ENCODE measurements around the gene HIC1.
A peak's percentile ranks its signal among the peaks of the same experiment; 100 is the strongest.
"Not testable (repeated sequence)": the region's sequence is repeated elsewhere in the genome, so short reads cannot be mapped to it uniquely, and the experiment has no call there.

Gene HIC1

DNA sequence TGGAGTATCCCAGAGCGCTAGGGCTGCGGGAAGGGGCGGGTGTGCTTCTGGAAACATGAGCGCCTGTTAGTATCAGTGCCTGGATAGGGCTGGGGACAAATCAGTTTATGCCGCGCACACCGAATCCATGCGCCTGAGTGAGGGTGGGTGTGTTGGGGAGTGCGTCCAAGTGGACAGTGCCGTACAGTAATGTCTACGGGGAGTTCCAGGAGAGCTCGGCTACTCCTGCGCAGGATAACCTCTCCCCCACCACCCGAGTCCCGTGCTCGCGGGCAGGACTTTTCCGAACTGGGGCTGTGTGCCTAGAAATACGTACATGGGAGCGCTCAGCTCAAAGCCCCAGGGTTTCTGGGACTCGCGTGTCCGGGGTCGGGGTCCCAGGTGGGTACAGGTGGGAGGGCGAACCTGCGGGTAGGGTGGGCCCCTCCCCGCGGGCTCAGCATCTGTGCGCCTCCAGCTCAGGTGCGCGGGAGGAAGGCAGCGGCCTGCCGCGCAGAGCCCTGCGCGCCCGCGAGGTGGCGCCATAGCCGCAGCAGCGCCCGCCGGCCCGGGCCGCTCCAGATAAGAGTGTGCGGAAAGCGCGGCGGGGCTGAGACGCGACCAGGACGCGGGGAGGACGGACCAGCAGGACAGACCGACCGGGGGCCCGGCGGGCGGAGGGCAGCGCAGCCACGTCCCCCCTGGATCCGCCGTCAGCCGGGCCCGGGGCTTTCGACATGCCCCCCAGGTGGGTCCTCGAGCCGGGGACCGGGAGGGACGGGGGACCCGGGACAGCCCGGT is at the start of gene HIC1:
HIC1 (plus strand) TSS at position 592 of the 780 bp plus-strand sequence. CDS start 1,588 bp downstream, outside the sequence.
- DNase-seq (ENCODE audit: low spot score), result peak; percentile 79

DNA sequence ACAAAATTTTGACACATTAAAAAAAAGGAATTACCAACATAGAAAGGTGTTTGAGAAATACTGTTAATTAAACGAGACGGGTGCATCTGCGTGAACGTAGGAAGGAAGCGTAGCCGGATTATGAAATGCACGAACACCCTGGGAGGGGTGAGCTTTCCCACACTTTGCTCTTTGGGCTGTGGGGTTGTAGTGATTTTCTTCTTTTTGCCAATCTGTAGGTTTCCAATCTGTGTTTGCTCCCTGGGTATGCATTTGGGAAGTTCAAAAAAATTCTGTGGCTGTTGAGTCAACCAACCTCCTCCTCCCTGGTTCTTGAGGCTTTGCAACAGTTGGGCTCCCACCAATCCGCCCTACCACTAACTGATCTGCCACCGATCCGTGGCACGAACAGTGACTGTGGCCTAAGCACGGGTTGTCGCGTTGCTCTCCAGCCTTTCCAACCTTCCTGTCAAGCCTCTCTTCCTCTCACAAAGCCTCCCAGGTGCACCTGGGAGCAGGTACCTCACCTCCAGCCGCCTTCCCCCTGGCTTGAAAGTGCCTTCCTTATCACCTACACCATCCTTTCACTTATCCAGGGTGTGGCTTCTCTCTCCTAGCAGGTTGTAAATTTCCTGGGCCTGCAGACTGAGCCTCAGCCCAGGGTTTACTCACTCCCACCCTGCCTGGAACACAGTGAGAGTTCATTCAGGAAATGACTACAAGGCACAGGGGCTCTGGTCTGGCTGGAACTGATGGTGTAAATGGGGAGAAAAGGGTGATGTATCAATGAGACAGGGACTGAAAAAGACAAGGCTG is 46.4 kb upstream of the HIC1 start:
- DNase-seq (ENCODE audit: low spot score), result no peak

DNA sequence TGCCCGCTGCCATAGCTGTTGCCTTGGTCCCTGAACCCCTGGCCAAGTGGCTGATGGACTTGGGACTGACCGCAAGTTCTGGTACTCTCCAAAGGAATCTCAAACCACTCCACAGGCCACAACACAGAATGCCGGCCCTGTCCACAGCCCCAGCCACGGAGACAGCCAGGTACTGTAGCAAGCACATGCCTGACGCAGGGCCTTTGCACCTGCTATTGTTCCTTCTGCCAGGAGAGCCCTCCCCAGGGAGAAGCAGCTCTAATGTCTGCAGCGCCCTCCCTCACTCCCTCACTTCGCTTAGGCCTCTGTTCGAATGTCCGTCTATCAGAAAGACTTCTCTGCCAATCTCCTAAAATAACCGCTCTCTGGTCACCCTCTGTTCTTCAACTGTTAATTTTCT is 45.2 kb upstream of the HIC1 start:
- no peak for DNase-seq (ENCODE audit: low spot score)

DNA sequence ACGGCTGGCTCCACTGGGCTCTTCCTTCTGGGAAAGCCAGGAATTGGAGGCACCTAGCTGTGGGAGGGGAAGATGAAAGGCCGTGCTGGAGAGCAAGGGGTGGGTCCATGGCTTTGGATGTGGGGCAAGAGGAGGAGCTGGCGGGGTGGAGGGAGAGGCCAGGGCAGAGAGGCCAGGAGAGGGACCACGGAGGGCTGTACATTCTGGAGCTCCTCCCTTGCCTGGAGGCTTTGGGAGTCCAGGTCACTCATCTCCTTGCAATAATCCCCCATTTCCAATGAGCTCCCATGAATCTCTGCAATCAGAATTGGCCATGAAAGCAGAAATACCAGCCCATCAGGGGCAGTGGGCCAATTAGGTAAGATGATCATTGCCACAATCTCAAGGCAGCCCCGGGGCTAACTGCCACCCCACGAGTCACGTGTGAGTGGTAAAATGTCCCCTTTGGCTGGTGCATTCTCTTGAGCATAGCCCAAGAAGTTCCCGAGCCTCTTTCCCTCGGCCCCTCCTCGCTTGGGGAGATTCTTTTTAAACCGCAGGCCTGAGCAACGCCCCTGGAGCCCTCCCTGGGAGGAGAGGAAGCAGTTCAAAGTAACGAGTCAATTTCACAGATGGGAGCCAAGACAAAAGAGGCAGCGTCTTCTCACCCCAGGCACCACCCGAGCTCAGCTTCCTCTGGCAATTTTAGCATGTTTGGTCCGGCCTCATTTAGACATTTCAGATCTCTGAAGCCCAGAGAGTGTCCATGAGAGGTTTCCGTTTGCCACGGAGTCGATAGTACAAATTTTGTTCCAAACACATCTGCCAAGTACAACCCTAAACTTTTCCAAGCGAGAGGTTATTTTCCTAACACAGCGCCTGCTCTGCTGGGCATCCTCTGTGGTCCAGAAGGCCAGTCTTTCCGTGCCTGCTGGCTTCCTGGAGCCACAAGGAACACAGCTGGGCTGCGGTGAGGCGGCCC is 43.2 kb upstream of the HIC1 start:
- no peak for DNase-seq (ENCODE audit: low spot score)

DNA sequence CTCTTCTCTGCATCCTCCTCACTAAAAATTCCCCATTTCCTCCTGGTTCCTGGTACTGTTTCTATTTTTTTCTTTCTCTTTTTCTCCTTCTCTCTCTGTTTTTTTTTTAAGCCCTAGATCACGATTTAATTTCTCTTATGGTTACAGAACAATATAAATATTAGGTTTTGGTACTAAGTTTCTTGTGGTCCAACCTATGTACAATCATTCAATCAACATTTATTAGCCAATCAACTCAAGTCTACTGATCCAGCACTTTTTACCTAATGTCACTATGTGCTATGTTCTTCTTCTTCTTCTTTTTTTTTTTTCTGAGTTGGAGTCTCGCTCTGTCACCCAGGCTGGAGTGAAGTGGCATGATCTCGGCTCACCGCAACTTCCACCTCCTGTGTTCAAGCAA is 42.4 kb upstream of the HIC1 start:
- no peak for DNase-seq (ENCODE audit: low spot score)

DNA sequence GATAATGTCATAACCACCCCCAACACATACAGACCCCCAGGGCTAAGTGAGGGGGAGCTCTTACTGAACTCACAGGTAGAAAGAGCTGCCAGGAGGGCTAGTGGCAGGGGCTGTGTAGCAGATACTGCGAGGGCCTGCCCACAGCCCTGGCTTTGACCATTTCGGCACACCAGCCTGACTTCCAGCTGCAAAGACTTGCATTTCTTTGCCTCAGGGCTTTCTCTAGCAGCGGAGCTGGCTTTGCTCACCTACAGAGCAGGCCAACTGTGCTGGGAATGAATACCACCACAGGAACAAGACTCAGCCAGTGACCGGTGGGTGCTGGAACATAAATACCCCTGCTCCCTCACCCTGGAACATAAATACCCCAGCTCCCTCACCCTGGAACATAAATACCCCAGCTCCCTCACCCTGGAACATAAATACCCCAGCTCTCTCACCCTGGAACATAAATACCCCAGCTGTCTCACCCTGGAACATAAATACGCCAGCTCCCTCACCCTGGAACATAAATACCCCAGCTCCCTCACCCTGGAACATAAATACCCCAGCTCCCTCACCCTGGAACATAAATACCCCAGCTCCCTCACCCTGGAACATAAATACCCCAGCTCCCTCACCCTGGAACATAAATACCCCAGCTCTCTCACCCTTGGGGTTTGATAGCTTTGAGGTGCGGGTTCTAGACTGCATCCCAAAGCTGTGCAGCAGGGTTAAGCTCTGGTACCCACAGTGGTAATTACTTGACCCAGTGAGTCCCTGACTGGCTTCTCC is 41.5 kb upstream of the HIC1 start:
- DNase-seq (ENCODE audit: low spot score), result not testable (repeated sequence)

DNA sequence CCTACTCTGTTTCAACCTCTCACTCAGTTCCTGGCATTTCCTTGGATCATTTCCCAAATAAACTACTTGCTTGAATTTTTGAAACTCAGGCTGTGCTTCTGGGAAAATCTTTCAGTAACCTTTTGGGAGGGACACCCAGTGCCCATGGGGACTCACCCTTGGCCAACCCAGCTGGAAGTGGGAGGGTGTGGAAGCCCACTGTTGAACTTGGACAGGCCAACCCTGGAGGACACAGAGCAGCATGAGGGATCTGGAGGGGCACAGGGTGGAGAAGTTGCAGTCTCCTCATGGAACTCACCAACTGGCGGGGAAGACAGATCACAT is 40.9 kb upstream of the HIC1 start:
- DNase-seq (ENCODE audit: low spot score), result no peak

DNA sequence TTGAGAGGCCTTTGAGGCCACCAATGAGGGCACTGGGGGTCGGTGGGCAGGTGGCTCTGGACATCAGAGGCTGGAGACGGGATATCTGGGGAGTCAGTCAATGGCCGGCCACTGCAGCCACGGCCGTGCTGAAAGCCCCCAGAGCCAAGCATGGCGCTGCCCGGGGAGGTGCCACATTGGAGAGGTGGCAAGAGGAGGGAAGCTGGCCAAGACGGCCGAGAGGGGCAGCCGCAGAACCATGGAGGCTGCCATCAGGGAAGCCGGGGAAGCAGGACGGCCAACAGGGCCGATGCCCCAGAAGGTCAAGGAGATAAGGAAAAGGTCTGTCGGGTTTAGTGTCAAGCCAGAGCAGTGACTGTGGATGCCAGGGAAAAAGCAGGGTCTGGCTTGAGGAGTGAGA is 39.6 kb upstream of the HIC1 start:
- DNase-seq (ENCODE audit: low spot score), result no peak

DNA sequence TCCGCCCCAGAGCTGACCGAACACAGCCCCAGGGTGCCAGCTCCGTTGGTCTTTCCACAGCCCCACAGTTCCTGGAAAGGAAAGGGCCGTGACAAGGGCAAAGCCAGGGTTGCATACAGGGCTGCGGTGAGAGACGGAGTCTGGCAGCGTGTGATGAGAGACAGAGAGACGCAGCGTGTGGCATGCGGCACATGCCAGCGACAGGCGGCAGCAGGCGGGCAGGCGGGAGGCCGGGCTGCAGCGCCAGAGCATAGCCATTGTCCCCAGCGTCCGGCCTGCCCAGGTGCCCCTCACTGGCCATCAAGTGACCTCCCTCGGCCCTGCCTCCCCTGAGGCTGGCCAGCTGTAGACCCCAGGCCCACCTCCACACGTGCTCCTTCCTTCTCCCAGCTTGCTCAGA is 38.4 kb upstream of the HIC1 start:
- DNase-seq (ENCODE audit: low spot score), result no peak

GRCh38 chr17:2017274-2017941 is 37.5 kb upstream of the HIC1 start:
- no peak for DNase-seq (ENCODE audit: low spot score)

GRCh38 chr17:2018716-2019510 is 36.0 kb upstream of the HIC1 start:
- no peak for DNase-seq (ENCODE audit: low spot score)

DNA sequence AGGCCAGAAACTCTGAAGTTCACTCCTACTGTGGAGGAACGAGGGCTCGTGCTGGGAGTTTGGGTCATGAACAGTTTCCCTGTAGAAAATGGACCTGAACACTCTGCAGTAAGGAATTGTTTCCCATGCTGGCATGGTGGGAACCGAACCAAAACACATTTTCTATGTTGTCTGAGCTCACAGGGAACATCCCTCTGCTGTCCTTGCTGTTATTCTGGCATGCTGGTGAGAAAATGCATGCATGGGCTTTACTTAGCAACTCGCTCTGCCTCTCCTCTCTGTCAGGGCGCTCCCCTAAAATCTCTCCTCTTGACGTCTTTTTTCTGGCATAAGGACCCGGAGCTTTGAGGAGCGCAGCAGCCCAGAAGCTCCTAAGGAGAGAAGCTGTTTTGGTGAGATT is 35.2 kb upstream of the HIC1 start:
- DNase-seq (ENCODE audit: low spot score), result no peak

DNA sequence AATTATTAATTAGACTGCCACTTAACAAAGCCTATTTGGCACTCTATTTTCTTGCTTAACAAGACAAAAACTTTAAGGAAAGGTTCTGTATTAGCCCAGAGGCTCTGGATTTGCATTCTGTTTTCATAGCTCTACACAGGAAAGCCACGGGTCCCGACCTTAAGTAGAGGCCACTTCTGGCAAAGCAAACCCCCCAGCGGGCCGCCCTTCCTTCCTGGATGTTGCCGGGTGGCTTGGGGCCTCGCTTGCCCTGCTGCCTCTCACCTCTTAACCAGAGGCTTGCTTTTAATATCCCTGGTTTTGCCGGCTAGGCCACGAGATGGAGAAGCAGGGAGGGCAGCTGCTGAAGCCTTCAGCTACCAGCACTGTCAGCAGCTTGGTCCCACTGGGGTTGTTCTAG is 34.2 kb upstream of the HIC1 start:
- no peak for DNase-seq (ENCODE audit: low spot score)

DNA sequence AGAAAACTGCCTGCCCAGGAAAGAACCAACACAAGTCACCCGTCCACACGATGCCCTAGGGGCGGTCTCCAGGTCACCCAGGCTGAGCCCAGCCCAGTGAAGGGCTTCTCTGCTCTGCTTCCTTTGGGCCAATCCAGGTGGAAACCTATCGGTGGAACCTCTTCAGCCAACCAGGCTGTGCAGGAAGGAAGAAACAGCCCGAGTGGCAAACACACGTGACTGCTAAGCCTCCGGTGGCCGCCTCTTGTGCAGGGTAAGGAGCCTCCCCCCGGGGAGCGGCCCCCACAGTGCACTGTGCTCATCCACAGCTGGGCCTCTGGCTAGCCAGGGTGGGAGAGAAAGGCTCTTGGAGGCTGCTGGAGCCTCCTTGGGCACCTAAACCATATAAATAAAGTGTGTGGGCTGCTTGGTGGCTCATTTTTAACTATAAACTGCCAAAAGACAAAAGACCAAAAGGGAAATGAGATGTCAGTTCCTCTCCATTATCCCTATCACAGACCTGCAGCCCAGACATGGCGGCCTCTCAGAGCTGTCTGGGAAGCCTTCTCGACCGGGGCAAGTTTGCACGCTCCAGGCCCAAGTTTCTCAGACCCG is 32.2 kb upstream of the HIC1 start:
- DNase-seq (ENCODE audit: low spot score), result no peak

GRCh38 chr17:2023256-2023655 is 31.6 kb upstream of the HIC1 start:
- DNase-seq (ENCODE audit: low spot score), result no peak

DNA sequence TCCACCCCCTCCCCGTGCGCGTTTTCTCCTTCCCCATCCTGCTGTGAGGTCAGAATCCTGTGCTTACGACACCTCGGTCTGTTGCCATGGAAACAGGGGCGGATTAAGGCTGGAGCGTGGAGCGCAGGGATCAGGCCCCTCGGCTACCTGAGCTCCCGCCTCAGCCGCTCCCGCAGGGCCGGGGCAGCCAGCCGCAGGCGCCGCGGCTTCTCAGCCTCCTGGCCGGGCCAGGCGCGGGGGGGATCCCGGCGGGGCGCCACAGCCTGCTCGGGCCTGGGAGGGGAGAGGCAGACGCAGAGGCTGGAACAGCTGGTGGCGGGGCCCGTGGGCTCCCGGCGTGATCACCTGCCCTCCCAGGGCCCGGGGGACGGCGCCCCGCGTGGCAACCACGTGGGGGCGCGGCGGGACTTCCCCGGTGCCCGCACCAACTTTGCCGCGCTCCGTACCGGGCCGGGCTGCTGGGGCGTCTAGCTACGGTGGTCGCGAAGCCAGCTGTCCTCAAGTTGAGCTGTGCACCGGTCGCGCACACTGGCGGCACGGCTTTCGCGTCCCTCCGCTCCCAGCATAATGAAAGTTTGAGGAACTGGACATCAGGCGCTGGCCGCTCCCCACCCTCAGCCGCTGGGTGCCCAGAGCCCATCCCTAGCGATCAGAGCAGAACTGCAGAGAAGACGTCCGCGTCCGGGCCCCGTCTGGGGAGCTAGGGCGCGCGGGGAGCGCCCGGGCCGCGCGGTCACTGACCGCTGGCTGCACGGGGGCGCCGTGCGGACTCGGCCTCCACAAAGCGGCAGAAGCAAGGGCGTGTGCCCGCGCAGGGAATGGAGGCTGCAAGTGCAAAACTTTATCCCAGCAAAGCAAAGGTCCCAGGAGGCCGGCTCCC is 31.0 kb upstream of the HIC1 start:
- no peak for DNase-seq (ENCODE audit: low spot score)

- no peak for DNase-seq (ENCODE audit: low spot score)
Observed at GRCh38 chr17:2024572-2025219, 30.2 kb upstream of the HIC1 start.

- DNase-seq (ENCODE audit: low spot score), result peak; percentile 81
Observed at GRCh38 chr17:2025220-2025621, 29.7 kb upstream of the HIC1 start, which contains the start of gene RTN4RL1. TSS of gene RTN4RL1 (minus strand) at chr17:2025334. CDS start at chr17:2024865, 469 bp downstream.
